Caco-2 (cell line): ENCODE measurements around the gene TLR4. TPM values are rescaled to one million over a fixed set of nuclear protein-coding genes. Genes with fewer than 3 reads are reported as not detected.

Source experiments
- BruUV-seq: library from RNA; stranded (reverse); fragments of 400-500 nt; replicated peaks from 2 replicates; lab custom pipeline; 2021; lab: Mats Ljungman, UMichigan
- CTCF ChIA-PET: fragments of 300-600 bp; sonication (Branson Sonifier 250); formaldehyde crosslinking; loops from one replicate; lab custom pipeline; 2022; ENCODE audit warnings: antibody characterized with exemption; lab: Charles Lee
- POLR2A ChIA-PET: fragments of 300-600 bp; sonication (Branson Sonifier 250); formaldehyde crosslinking; loops from one replicate; lab custom pipeline; 2022; ENCODE audit warnings: antibody characterized with exemption; lab: Charles Lee
- DNase-seq, 2 experiments: peaks; one replicate each; pipeline versions ENCODE4 v3.0.0 to v3.0.0-alpha.2; 2020 to 2022
- H3K27me3 ChIP-seq: replicated peaks from 2 replicates; pipeline ENCODE4 v1.6.0; 2011; ENCODE audit warnings: low read length; ENCODE audit not compliant: control insufficient read depth, insufficient read depth
- H3K36me3 ChIP-seq: 2 replicates; pipeline ENCODE4 v1.5.1; 2011; ENCODE audit warnings: low read length; ENCODE audit not compliant: control insufficient read depth, insufficient read depth
- H3K4me1 ChIP-seq: fragments of 250-450 bp; sonication (Bioruptor Pico); 2 replicates; pipeline ENCODE4 v1.5.1; 2020; ENCODE audit warnings: mild to moderate bottlenecking
- H3K4me3 ChIP-seq: 2 replicates; pipeline ENCODE4 v1.5.1; 2011; ENCODE audit warnings: low read depth, mild to moderate bottlenecking, control low read depth, low read length
- H3K9me3 ChIP-seq: fragments of 250-450 bp; sonication (Bioruptor Pico); 2 replicates; pipeline ENCODE4 v1.5.1; 2020; ENCODE audit warnings: mild to moderate bottlenecking, moderate library complexity
- H3K27ac Mint-ChIP-seq: one replicate; pipeline ENCODE4 v1.8.0; 2022; ENCODE audit warnings: mixed read lengths; ENCODE audit not compliant: unreplicated experiment
- H3K27me3 Mint-ChIP-seq: one replicate; pipeline ENCODE4 v1.8.0; 2022; ENCODE audit warnings: mixed read lengths; ENCODE audit not compliant: insufficient read depth, unreplicated experiment
- H3K36me3 Mint-ChIP-seq: one replicate; pipeline ENCODE4 v1.8.0; 2022; ENCODE audit warnings: mild to moderate bottlenecking, mixed read lengths; ENCODE audit not compliant: insufficient read depth, unreplicated experiment
- H3K4me1 Mint-ChIP-seq: one replicate; pipeline ENCODE4 v1.8.0; 2022; ENCODE audit warnings: low read depth, mixed read lengths; ENCODE audit not compliant: unreplicated experiment
- H3K4me3 Mint-ChIP-seq: one replicate; pipeline ENCODE4 v1.8.0; 2022; ENCODE audit warnings: mild to moderate bottlenecking, moderate library complexity, mixed read lengths; ENCODE audit not compliant: unreplicated experiment
- H3K9me3 Mint-ChIP-seq: one replicate; pipeline ENCODE4 v1.8.0; 2022; ENCODE audit warnings: mixed read lengths; ENCODE audit not compliant: unreplicated experiment
- CTCF ChIP-seq, 2 experiments: fragments of 200-600 bp in 1 of 2; IDR thresholded peaks; 1 replicate in 1 of 2; 2 replicates in 1 of 2; pipeline versions ENCODE4 v1.5.1 to v1.8.0; 2011 to 2022; ENCODE audit warnings: antibody characterized with exemption in 1 of 2, control low read depth in 1 of 2, inconsistent platforms in 1 of 2, low read depth in 1 of 2, low read length in 1 of 2, mild to moderate bottlenecking in 1 of 2, moderate library complexity in 1 of 2; ENCODE audit not compliant: insufficient read depth in 1 of 2, severe bottlenecking in 1 of 2, unreplicated experiment in 1 of 2
- intact Hi-C: fragments of 100-400 bp; cut with micrococcal nuclease; formaldehyde crosslinking; loops from one replicate; pipeline ENCODE4 v1.10.0; 2022; ENCODE audit not compliant: unreplicated experiment
- total RNA-seq: library from RNA; stranded (reverse); gene quantifications from 2 replicates; pipeline ENCODE4 v1.2.3, GENCODE V29; 2022

The TLR4 gene
- total RNA-seq, 1 experiment from 2014 or later: not detected

DNA sequence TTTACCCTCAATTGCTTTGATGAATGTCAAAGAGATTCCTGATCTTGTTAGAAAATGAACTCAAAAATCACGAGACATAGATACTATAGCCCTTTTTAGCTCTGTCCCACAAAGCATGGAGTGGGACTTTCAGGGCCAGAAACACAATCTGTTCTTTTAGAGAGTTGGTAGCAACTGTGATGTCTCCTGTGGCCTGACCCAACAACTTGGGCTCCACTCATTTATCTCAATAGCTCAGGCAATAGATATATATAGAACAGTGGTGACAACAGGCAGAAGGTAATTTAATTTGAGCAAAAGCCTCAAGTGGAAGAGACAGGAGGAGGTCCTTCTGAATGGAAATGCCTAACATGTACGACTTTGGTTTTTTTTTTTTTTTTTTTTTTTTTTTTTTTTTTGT lies 25.2 kb downstream of the TLR4 start:
- no peak for DNase-seq
- no peak overlapping the region for H3K4me3 Mint-ChIP-seq
- ChIA-PET CTCF (no interaction called here), POLR2A (no interaction called here)
- TF ChIP-seq CTCF (IDR thresholded peaks at IDR 0.05; ENCODE audit: insufficient read depth in 1 of 2, low read depth in 1 of 2, low read length in 1 of 2, severe bottlenecking in 1 of 2, unreplicated experiment in 1 of 2): no peak
- H3K36me3 Mint-ChIP-seq: no peaks in the 10 kb centered on the region
- H3K27me3 Mint-ChIP-seq: peaks cover 7% of the 10 kb centered on the region
- no peaks in the 10 kb centered on the region for H3K4me1 Mint-ChIP-seq
- Histone ChIP-seq H3K4me1 (no peaks in the 10 kb centered on the region), H3K36me3 (no peaks in the 10 kb centered on the region), H3K4me3 (no peak overlapping the region), H3K27me3 (no peaks in the 10 kb centered on the region), H3K9me3 (no peaks in the 10 kb centered on the region)
- H3K27ac Mint-ChIP-seq: no peak overlapping the region
- intact Hi-C loops: no loop called here
- no peaks in the 10 kb centered on the region for H3K9me3 Mint-ChIP-seq
- no TSS peak for BruUV-seq

- Histone ChIP-seq H3K27me3 (no peaks in the 10 kb centered on the region), H3K9me3 (no peaks in the 10 kb centered on the region), H3K4me1 (no peaks in the 10 kb centered on the region), H3K4me3 (no peak overlapping the region), H3K36me3 (no peaks in the 10 kb centered on the region)
- DNase-seq: no peak
- peaks cover 2% of the 10 kb centered on the region for H3K27me3 Mint-ChIP-seq
- intact Hi-C loops: no loop called here
- no peaks in the 10 kb centered on the region for H3K36me3 Mint-ChIP-seq
- H3K4me3 Mint-ChIP-seq: no peak overlapping the region
- H3K27ac Mint-ChIP-seq: no peak overlapping the region
- no peaks in the 10 kb centered on the region for H3K4me1 Mint-ChIP-seq
- CTCF ChIA-PET: no interaction called here
- H3K9me3 Mint-ChIP-seq: no peaks in the 10 kb centered on the region
- no peak for TF ChIP-seq CTCF (IDR thresholded peaks at IDR 0.05; ENCODE audit: insufficient read depth in 1 of 2, low read depth in 1 of 2, low read length in 1 of 2, severe bottlenecking in 1 of 2, unreplicated experiment in 1 of 2)
- POLR2A ChIA-PET: no interaction called here
- no TSS peak for BruUV-seq
Measured at GRCh38 chr9:117732494-117732893, 28.3 kb downstream of the TLR4 start.

DNA sequence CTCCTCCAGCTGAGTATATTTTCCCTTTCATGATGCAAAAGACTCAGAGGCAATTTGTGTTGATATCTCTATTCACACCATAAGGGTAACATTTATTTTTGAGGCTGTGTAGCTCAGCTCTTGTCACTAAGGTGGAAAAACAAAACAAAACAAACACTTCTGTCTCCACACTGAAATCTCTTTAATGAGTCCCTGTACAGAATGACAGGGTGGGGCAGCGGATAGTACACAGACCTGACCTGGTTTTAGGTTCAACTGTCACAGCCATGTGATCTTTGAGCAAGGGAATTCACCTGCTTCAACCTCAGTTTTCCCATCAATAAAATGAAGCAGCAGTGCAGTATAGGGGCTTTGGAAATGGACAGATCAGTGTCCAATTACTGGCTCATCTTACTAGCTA lies 29.3 kb downstream of the TLR4 start:
- Histone ChIP-seq H3K4me1 (no peaks in the 10 kb centered on the region), H3K27me3 (no peaks in the 10 kb centered on the region), H3K9me3 (no peaks in the 10 kb centered on the region), H3K4me3 (no peak overlapping the region), H3K36me3 (no peaks in the 10 kb centered on the region)
- no peak for TF ChIP-seq CTCF (IDR thresholded peaks at IDR 0.05; ENCODE audit: insufficient read depth in 1 of 2, low read depth in 1 of 2, low read length in 1 of 2, severe bottlenecking in 1 of 2, unreplicated experiment in 1 of 2)
- ChIA-PET POLR2A (no interaction called here), CTCF (no interaction called here)
- Mint-ChIP-seq H3K9me3 (no peaks in the 10 kb centered on the region), H3K36me3 (no peaks in the 10 kb centered on the region), H3K27me3 (peaks cover 2% of the 10 kb centered on the region), H3K4me1 (no peaks in the 10 kb centered on the region), H3K4me3 (no peak overlapping the region), H3K27ac (no peak overlapping the region)
- intact Hi-C loops: no loop called here
- DNase-seq: no peak
- BruUV-seq: no TSS peak
